Calu3 (cell line): ENCODE measurements around the gene IFIT1B. TPM values are rescaled to one million over a fixed set of nuclear protein-coding genes. Genes with fewer than 3 reads are reported as not detected.
"Not testable (repeated sequence)": the region's sequence is repeated elsewhere in the genome, so short reads cannot be mapped to it uniquely, and the experiment has no call there.

Source experiments
- BruUV-seq: library from RNA; stranded (reverse); fragments of 400-500 nt; replicated peaks from 2 replicates; lab custom pipeline; 2021; lab: Mats Ljungman, UMichigan
- CTCF ChIA-PET: fragments of 300-600 bp; sonication (Branson Sonifier 250); formaldehyde crosslinking; loops from one replicate; lab custom pipeline; 2022; ENCODE audit warnings: antibody characterized with exemption; lab: Charles Lee
- DNase-seq: peaks from one replicate; pipeline ENCODE4 v3.0.0; 2022
- H3K27ac Mint-ChIP-seq: one replicate; pipeline ENCODE4 v1.8.0; 2022; ENCODE audit warnings: mixed read lengths; ENCODE audit not compliant: unreplicated experiment
- H3K27me3 Mint-ChIP-seq: one replicate; pipeline ENCODE4 v1.8.0; 2022; ENCODE audit warnings: mixed read lengths; ENCODE audit not compliant: unreplicated experiment
- H3K36me3 Mint-ChIP-seq: one replicate; pipeline ENCODE4 v1.8.0; 2022; ENCODE audit warnings: mild to moderate bottlenecking, moderate library complexity, mixed read lengths; ENCODE audit not compliant: insufficient read depth, unreplicated experiment
- H3K4me1 Mint-ChIP-seq: one replicate; pipeline ENCODE4 v1.8.0; 2022; ENCODE audit warnings: mild to moderate bottlenecking, low read depth, mixed read lengths; ENCODE audit not compliant: unreplicated experiment
- H3K4me3 Mint-ChIP-seq: one replicate; pipeline ENCODE4 v1.8.0; 2022; ENCODE audit warnings: mild to moderate bottlenecking, low read depth, moderate library complexity, mixed read lengths; ENCODE audit not compliant: unreplicated experiment
- H3K9me3 Mint-ChIP-seq: one replicate; pipeline ENCODE4 v1.8.0; 2022; ENCODE audit warnings: low read depth, mixed read lengths; ENCODE audit not compliant: unreplicated experiment
- intact Hi-C: fragments of 100-400 bp; cut with micrococcal nuclease; formaldehyde crosslinking; loops from one replicate; pipeline ENCODE4 v1.10.0; 2022; ENCODE audit not compliant: unreplicated experiment
- total RNA-seq: library from RNA; stranded (reverse); gene quantifications from 2 replicates; pipeline ENCODE4 v1.2.3, GENCODE V29; 2022
- TF ChIP-seq, protein P1 (sequence below): fragments of 200-600 bp; IDR thresholded peaks from one replicate; pipeline ENCODE4 v1.8.0; 2022; ENCODE audit warnings: antibody characterized with exemption; ENCODE audit not compliant: unreplicated experiment

The IFIT1B gene
- total RNA-seq, 1 experiment from 2014 or later = not detected

DNA sequence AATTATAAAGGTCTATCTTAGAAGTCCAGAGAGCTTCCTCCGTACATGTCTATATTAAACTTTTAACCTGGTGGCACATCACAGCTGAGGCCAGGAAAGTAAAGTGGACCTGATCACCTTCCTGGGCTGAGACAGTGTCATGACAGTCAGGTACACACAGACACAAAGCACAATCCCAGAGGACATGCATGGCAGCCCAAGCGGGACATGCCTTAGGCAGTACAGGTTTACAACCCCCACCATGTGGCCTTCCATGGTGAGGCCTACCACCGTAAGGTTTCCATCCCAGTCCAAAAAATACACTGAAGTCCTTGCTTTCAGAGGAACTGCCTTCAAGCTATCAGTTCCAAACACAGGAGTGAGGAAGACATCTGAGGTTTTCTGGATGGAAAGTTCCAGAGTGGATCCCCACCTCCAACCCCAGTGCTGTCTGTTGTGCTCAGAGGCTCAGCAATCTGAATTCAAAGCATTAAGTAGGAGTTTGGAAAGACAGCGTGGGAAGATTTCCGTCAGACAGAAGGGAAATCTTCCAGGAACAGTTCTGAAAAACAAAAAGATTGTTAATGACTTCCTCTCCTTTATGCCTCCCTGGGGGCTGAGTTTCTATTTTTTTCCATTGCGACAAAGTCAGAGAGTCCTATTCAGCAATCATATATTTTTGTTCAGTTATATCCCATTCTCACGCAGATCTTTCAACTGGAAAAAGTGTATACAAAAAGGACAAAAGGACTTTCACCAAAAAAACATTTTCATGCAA is 30.0 kb upstream of the IFIT1B start:
- Mint-ChIP-seq H3K9me3 (no peaks in the 10 kb centered on the region), H3K4me1 (peaks cover 64% of the 10 kb centered on the region), H3K27me3 (no peaks in the 10 kb centered on the region), H3K4me3 (no peak overlapping the region), H3K36me3 (peaks cover 20% of the 10 kb centered on the region), H3K27ac (no peak overlapping the region)
- intact Hi-C loops = no loop called here
- no peak for DNase-seq
- BruUV-seq = no TSS peak
- CTCF ChIA-PET = no interaction called here
- TF ChIP-seq, protein P1, sequence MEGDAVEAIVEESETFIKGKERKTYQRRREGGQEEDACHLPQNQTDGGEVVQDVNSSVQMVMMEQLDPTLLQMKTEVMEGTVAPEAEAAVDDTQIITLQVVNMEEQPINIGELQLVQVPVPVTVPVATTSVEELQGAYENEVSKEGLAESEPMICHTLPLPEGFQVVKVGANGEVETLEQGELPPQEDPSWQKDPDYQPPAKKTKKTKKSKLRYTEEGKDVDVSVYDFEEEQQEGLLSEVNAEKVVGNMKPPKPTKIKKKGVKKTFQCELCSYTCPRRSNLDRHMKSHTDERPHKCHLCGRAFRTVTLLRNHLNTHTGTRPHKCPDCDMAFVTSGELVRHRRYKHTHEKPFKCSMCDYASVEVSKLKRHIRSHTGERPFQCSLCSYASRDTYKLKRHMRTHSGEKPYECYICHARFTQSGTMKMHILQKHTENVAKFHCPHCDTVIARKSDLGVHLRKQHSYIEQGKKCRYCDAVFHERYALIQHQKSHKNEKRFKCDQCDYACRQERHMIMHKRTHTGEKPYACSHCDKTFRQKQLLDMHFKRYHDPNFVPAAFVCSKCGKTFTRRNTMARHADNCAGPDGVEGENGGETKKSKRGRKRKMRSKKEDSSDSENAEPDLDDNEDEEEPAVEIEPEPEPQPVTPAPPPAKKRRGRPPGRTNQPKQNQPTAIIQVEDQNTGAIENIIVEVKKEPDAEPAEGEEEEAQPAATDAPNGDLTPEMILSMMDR = no peak

DNA sequence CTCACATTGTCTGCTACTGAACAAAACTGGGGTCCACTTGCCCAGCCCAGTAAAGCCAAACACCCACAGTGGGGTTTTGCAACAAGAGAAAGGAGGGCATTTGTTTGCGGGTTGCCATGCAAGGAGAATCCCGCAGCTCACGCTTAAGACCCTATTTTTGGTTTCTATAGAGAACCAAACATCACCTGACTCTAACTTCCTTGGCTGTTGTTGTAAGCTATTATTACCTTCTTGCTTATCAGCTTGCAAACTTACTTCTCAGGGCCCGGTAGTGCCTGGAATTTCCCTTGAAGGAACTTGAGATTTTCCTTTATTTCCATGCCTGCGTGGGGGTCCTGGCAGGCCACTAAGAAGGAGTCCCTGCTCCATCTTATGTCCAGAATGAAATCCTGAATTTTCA is 29.4 kb upstream of the IFIT1B start:
- Mint-ChIP-seq H3K9me3 (no peaks in the 10 kb centered on the region), H3K36me3 (peaks cover 20% of the 10 kb centered on the region), H3K4me1 (peaks cover 61% of the 10 kb centered on the region), H3K27ac (no peak overlapping the region), H3K27me3 (no peaks in the 10 kb centered on the region), H3K4me3 (no peak overlapping the region)
- intact Hi-C loops = no loop called here
- no peak for DNase-seq
- TF ChIP-seq, protein P1 = no peak
- BruUV-seq = no TSS peak
- CTCF ChIA-PET = no interaction called here

DNA sequence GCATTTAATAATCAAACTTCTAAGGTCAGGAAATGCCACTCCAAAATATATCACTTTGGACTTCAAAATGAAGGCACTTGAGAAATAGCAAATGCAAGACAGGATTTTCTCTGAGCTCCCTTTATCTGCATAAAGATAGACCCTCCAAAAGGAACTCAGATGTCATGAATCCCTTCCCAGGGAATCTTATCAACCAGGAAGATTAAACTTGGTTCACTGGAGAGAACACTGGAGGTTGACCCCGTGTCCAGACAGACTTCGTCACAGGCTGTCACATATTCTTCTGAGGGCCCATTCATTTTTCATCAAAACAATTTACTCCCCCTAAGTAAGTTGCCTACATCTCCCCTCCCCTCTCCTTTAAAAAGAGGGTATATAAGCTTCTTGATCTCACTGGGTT is 28.9 kb upstream of the IFIT1B start:
- H3K27ac Mint-ChIP-seq = no peak overlapping the region
- no peak overlapping the region for H3K4me3 Mint-ChIP-seq
- DNase-seq = no peak
- H3K9me3 Mint-ChIP-seq = peaks cover under 1% of the 10 kb centered on the region
- TF ChIP-seq, protein P1 = no peak
- intact Hi-C loops = no loop called here
- peaks cover 64% of the 10 kb centered on the region for H3K4me1 Mint-ChIP-seq
- CTCF ChIA-PET = no interaction called here
- no peaks in the 10 kb centered on the region for H3K27me3 Mint-ChIP-seq
- peaks cover 20% of the 10 kb centered on the region for H3K36me3 Mint-ChIP-seq
- no TSS peak for BruUV-seq

DNA sequence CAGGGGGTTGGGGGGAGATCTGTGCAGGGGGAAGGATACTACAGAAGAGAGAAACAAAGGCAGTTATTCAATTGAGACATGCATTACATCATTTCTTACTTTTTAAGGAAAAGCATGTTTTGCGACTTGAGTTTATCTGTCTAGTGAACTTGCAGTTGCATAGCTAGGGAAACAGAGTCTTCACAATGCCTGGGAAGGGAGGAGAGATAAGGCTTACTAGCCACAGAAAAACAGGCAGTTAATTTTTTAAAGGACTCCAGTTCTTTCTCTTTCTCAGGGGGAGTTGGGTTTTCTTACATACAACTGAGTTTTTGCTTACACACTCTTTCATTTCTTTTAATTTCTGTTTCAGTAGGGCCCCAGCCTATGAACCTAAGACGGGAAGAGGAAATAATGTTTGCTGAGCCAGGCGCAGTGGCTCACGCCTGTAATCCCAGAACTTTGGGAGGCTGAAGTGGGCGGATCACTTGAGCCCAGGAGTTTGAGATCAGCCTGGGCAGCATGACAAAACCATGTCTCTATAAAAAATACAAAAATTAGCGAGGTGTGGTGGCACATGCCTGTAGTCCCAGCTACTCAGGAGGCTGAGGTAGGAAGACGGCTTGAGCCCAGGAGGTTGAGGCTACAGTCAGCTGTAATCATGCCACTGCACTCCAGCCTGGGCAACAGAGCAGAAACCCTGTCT is 27.1 kb upstream of the IFIT1B start:
- Mint-ChIP-seq H3K27ac (peak overlapping the region; percentile 99), H3K4me1 (peaks cover 62% of the 10 kb centered on the region), H3K36me3 (peaks cover 20% of the 10 kb centered on the region)
- H3K4me3 Mint-ChIP-seq, H3K9me3 Mint-ChIP-seq, CTCF ChIA-PET, H3K27me3 Mint-ChIP-seq, BruUV-seq, DNase-seq: not testable (repeated sequence)
- intact Hi-C loops = loop anchor here (2.0 kb wide), 1 partner anchor 72 kb away; no protein-coding TSS in a partner anchor
